HEK293T (cell line): ENCODE measurements around the gene CARMIL3.

Experiments
- CTCF ChIA-PET: fragments of 350-600 bp; formaldehyde crosslinking; extraction: SDS; loops from one replicate; lab custom pipeline; 2021; ENCODE audit warnings: antibody characterized with exemption, inconsistent platforms; lab: Yijun Ruan, JAX
- POLR2A ChIA-PET: fragments of 350-600 bp; formaldehyde crosslinking; extraction: SDS; loops from one replicate; lab custom pipeline; 2020; ENCODE audit warnings: antibody characterized with exemption, inconsistent platforms; lab: Yijun Ruan, JAX
- DNase-seq: peaks from one replicate; pipeline ENCODE4 v3.0.0; 2012; ENCODE audit warnings: mixed read lengths; ENCODE audit errors: extremely low spot score
- ARNT ChIP-seq: fragments of 450-650 bp; IDR thresholded peaks from 2 replicates; pipeline ENCODE4 v1.6.1; 2017; ENCODE audit warnings: mild to moderate bottlenecking
- BHLHE40 ChIP-seq: fragments of 450-650 bp; IDR thresholded peaks from 2 replicates; pipeline ENCODE4 v1.6.1; 2016; ENCODE audit warnings: mild to moderate bottlenecking, moderate library complexity, borderline replicate concordance
- CTBP1 ChIP-seq: fragments of 450-650 bp; IDR thresholded peaks from 2 replicates; pipeline ENCODE4 v1.6.1; 2016; ENCODE audit warnings: borderline replicate concordance
- ELF4 ChIP-seq: fragments of 450-650 bp; IDR thresholded peaks from 2 replicates; pipeline ENCODE4 v1.6.1; 2017; ENCODE audit warnings: antibody characterized with exemption
- FOXA1 ChIP-seq: fragments of 450-650 bp; IDR thresholded peaks from 2 replicates; pipeline ENCODE4 v1.6.1; 2016; ENCODE audit warnings: mild to moderate bottlenecking
- FOXK2 ChIP-seq: fragments of 450-650 bp; IDR thresholded peaks from 2 replicates; pipeline ENCODE4 v1.6.1; 2016; ENCODE audit warnings: mild to moderate bottlenecking
- FOXM1 ChIP-seq: fragments of 450-650 bp; IDR thresholded peaks from 2 replicates; pipeline ENCODE4 v1.6.1; 2017; ENCODE audit warnings: mild to moderate bottlenecking, borderline replicate concordance
- HDGF ChIP-seq: fragments of 450-650 bp; IDR thresholded peaks from 2 replicates; pipeline ENCODE4 v1.6.1; 2017; ENCODE audit warnings: antibody characterized with exemption, borderline replicate concordance
- L3MBTL2 ChIP-seq: fragments of 450-650 bp; conservative IDR thresholded peaks from 2 replicates; pipeline ENCODE4 v1.6.1; 2016; ENCODE audit warnings: mild to moderate bottlenecking
- LEF1 ChIP-seq: fragments of 450-650 bp; IDR thresholded peaks from 2 replicates; pipeline ENCODE4 v1.6.1; 2017; ENCODE audit warnings: mild to moderate bottlenecking, borderline replicate concordance
- NFRKB ChIP-seq: fragments of 450-650 bp; IDR thresholded peaks from 2 replicates; pipeline ENCODE4 v1.6.1; 2016; ENCODE audit warnings: mild to moderate bottlenecking, moderate library complexity
- SP1 ChIP-seq: fragments of 450-650 bp; IDR thresholded peaks from 2 replicates; pipeline ENCODE4 v1.6.1; 2017
- SUZ12 ChIP-seq: fragments of 450-650 bp; IDR thresholded peaks from 2 replicates; pipeline ENCODE4 v1.6.1; 2016; ENCODE audit warnings: mild to moderate bottlenecking
- TARDBP ChIP-seq: fragments of 450-650 bp; IDR thresholded peaks from 2 replicates; pipeline ENCODE4 v1.6.1; 2016
- ZNF384 ChIP-seq: fragments of 450-650 bp; IDR thresholded peaks from 2 replicates; pipeline ENCODE4 v1.6.1; 2016
- TF ChIP-seq, protein P1 (sequence below): fragments of 450-650 bp; IDR thresholded peaks from 2 replicates; pipeline ENCODE4 v1.6.1; 2016

The CARMIL3 gene

DNA sequence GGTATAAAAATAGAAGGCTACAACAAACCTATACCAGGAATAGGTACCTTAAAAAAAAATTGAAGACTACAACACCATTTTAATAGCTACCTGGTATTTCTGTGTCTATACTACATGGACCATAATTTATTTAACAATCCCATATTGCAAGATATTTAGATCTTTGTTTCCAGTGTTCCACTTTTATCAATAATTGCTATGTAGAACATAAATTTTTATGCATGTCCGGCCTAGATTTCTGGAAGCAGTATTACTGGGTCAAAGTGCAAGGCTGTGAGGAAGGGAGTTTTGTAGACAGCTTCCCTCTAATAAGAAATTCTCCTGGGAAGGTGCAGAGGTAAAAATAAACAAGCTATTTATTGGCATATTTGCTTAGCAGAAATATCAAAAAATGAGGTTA, 58.7 kb downstream of the CARMIL3 start:
- POLR2A ChIA-PET, result interaction anchor here (1.3 to 9.8 kb wide), 4 partner anchors 16 to 50 kb away, joined by 3 to 162 read pairs (median 9); partner anchors contain the start of genes EMC9, PCK2 and PSME1
- DNase-seq, result no peak
- CTCF ChIA-PET, result interaction anchor here (0.7 to 8.1 kb wide), 4 partner anchors 17 to 66 kb away, joined by 3 to 114 read pairs (median 4); partner anchors contain the start of gene PCK2
- TF ChIP-seq LEF1, result no peak
- no peak for TF ChIP-seq NFRKB
- TF ChIP-seq FOXM1, result no peak
- TF ChIP-seq BHLHE40, result no peak
- no peak for TF ChIP-seq FOXK2
- no peak for TF ChIP-seq L3MBTL2
- no peak for TF ChIP-seq SUZ12
- no peak for TF ChIP-seq HDGF

DNA sequence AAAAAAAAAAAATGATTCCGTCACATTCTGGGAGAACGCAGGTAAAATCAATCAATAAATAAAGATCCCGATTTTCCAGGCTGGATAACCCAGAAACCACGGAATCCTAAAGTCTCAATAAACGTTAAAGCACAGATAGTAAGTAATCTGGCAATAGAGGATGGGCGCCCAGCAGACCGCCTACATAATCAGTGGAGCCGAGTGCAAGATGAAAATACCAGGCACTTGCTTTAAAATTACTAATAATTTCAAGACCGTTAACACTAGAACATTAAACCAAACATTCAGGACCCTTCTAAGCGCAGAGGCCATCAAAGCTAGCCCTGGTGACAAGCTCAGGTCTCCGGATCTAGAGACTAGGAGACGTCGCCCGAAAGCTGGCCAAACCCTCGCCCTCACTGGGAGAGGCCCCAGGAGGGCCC, 61.6 kb downstream of the CARMIL3 start:
- ChIA-PET CTCF (interaction anchor here (0.6 to 3.9 kb wide), 4 partner anchors 20 to 324 kb away, joined by 3 to 30 read pairs (median 4); partner anchors contain the start of genes IRF9 and PCK2), POLR2A (interaction anchor here (0.7 to 4.6 kb wide), 30 partner anchors 9 to 812 kb away, joined by 3 to 65 read pairs (median 10); partner anchors contain the start of genes CARMIL3, CHMP4A, EMC9 and IPO4)
- TF ChIP-seq LEF1 (no peak), SUZ12 (no peak), ZNF384 (no peak), L3MBTL2 (no peak), ELF4 (no peak), FOXK2 (no peak), FOXM1 (no peak), TARDBP (no peak), BHLHE40 (no peak), HDGF (no peak), FOXA1 (no peak), ARNT (no peak), NFRKB (no peak), CTBP1 (no peak)
- TF ChIP-seq, protein P1, sequence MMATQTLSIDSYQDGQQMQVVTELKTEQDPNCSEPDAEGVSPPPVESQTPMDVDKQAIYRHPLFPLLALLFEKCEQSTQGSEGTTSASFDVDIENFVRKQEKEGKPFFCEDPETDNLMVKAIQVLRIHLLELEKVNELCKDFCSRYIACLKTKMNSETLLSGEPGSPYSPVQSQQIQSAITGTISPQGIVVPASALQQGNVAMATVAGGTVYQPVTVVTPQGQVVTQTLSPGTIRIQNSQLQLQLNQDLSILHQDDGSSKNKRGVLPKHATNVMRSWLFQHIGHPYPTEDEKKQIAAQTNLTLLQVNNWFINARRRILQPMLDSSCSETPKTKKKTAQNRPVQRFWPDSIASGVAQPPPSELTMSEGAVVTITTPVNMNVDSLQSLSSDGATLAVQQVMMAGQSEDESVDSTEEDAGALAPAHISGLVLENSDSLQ, result no peak
- no peak for DNase-seq

DNA sequence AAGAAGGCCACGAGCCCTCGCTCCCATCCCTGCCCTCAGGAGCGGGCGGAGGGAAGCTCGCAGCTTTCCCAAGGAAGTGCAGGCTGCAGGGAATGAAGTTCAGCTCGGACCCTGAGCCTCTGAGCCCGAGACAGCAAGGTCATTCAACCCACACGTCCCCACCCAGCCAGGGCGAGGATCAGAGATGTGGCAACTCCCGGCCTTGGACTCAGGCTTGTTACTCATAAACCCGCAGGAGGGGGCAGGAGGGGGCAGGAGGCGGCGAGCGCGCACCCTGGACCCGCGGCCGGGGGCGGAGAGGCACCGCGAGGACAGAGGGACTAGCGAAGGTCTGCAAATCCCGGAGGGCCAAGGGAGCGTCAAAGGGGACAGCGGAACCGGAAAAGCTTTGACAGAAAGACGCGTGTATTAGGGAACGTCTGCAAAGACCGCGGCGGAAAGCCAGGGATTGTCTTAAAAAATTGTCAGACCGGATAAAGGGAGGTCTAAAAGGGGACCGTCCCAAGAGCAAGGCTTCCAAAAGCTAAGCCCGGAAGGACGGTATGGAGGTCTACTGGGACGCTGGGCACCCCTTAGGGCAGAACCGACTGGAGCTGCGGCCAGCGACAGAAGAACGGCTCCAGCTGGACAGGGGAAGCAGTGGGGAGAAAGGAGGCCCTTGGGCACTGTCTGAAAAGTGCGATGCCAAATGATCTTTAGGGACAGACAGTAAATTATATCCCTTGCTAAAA, 62.2 kb downstream of the CARMIL3 start:
- POLR2A ChIA-PET, result interaction anchor here (0.7 to 4.6 kb wide), 42 partner anchors 9 to 813 kb away, joined by 3 to 65 read pairs (median 6); partner anchors contain the start of genes CARMIL3, CHMP4A, EMC9 and IPO4
- peak; percentile 72 for DNase-seq
- TF ChIP-seq ELF4 (0 out of 2 replicates have a peak, but pooled peaks have one; percentile 6), L3MBTL2 (peak; percentile 70), FOXK2 (no peak)
- CTCF ChIA-PET, result interaction anchor here (0.6 to 3.9 kb wide), 6 partner anchors 20 to 323 kb away, joined by 3 to 30 read pairs (median 4); partner anchors contain the start of genes IRF9, PCK2 and RNF31

DNA sequence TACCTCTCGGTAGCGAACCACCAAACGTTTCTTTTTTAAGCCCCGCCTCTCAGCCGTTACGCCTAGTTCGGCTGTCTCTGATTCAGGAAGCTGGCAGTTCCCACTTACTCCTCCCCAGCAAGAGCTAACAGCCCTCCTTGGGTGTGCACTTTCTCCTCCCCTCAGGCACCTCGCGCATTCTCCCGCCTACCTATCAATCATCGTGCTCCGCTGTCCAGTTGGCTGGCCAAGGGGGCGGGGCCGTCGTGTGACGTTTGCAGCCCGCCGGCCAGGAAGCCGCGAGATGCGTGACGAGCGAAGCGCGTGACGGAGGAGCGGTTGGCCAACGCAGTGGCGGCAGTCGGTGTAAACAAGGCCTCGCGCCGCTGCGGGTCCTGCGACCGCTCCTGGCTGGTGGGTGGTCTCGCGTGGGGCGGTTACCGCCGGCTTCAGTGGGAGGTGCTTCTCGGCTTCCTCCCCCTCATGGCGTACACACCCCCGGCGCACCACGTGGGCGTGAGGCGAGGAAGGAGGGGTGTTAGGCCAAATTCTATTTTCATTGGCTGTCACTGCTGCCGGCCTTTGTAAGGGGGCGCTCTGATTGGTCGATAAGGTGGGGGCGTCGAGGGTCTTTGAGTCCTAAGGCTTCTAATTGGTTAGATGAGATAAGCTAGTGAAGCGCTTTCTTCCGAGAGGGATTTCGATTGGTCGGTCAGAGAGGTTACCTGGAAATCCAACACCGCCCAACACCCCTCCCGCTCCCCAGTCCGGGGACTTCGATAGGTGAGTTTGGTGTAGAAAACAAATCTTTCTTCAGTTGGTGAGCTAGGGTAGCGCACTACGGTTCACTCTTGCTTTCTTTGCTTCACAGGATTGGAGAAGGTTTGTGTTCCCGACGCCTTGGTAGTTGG, 63.0 kb downstream of the CARMIL3 start, which contains the start of the genes DCAF11 and NRL:
Gene DCAF11 (plus strand): TSS at position 246 of the 890 bp plus-strand sequence. CDS start 818 bp downstream, outside the sequence.
Gene NRL (minus strand): TSS at position 418 of the 890 bp plus-strand sequence. CDS start 32,101 bp downstream, outside the sequence.
- ChIA-PET POLR2A (interaction anchor here (0.7 to 4.6 kb wide), 41 partner anchors 9 to 813 kb away, joined by 3 to 65 read pairs (median 6); partner anchors contain the start of genes CARMIL3, CHMP4A, EMC9 and IPO4), CTCF (interaction anchor here (0.7 to 3.9 kb wide), 7 partner anchors 23 to 304 kb away, joined by 3 to 30 read pairs (median 4); partner anchors contain the start of genes IRF9 and RNF31)
- peak; percentile 97 for DNase-seq
- TF ChIP-seq L3MBTL2 (peak; percentile 97), ZNF384 (no peak), LEF1 (no peak; the same call in 1 of the 2 replicates), SP1 (peak; percentile 66), FOXA1 (no peak), BHLHE40 (no peak), HDGF (no peak), ARNT (no peak), CTBP1 (no peak), ELF4 (peak; percentile 48; the same call in 1 of the 2 replicates), FOXM1 (no peak), NFRKB (no peak), SUZ12 (no peak), TARDBP (peak; percentile 64; the same call in 1 of the 2 replicates), FOXK2 (no peak; the same call in 1 of the 2 replicates)
- TF ChIP-seq, protein P1, result peak; percentile 99

DNA sequence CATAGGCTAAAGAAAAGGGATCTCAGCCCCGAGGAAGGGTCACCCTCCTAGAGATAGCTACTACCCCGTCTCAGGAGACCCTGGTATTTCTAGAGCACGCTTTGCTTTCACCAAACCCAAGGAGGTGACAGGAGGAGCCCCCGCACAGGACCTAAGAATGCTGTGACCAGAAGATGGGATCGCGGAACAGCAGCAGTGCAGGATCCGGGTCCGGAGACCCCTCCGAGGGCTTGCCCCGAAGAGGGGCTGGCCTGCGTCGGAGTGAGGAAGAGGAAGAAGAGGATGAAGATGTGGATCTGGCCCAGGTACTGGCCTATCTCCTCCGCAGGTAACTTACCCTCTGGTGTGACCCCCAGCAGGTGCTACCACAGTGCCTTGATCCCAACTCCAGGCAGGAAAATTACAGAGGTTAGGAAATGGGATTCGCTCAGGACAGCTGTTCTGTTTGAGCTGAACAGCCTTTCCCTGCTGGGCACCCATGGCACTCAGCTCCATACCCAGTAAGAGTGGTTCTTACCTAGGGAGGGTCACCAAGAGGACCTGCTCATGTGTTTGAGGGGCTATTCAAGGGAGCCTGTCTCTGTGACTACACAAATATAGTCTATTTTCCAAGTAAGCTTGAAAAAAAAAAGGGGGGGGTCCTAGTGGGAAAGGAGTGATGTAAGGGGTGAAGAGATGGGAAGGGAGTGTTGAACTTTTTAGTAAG, 63.8 kb downstream of the CARMIL3 start:
- CTCF ChIA-PET, result interaction anchor here (0.7 to 3.9 kb wide), 6 partner anchors 24 to 303 kb away, joined by 3 to 30 read pairs (median 4); partner anchors contain the start of genes IRF9 and RNF31
- DNase-seq, result peak; percentile 16
- no peak for TF ChIP-seq FOXA1
- no peak for TF ChIP-seq TARDBP
- POLR2A ChIA-PET, result interaction anchor here (0.9 to 4.6 kb wide), 23 partner anchors 8 to 794 kb away, joined by 3 to 65 read pairs (median 13); partner anchors contain the start of genes EMC9, IPO4, PCK2 and PSME1
